GM19035 (cell line): Measurements from ENCODE around the gene SKI.

Experiments
- ATAC-seq: cut with Tn5 transposase; IDR thresholded peaks from one replicate; pipeline ENCODE4 v1.9.1; 2021; ENCODE audit not compliant: unreplicated experiment

Gene SKI

DNA sequence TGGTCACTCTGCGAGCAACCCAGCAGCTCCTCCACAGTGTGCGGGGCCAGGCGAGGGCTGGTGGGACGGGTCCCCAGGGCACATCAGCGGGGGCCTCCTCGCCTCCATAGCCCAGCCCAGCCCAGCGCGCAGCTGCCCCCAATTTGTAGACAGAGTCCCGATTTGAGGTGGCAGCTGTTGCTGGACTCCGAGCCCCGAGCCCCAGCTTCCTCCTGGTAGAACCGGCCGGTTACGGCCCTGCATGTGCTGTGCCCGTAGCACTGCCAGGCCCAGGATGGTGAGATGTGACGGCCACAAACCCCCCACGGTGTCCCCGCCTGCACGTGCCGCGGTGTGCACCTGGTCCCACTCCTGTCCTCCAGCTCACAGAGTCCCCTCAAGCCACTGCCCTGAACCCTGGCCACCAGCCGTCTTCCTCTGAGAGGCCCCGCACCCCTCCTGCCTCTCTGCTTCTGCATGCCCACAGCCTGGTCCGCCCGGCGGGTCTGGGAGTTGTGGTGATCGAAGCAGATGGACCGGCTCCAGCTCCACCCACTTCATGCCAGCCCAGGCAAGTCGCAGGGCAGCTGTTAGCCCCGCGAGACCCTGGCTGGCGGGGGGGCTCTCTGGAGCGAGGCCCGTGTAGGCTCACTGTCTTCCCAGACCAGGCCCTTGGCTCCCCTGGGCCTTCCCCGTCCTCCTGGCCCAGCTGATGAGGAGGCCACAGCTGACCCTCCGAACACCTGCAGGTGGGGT is 107.8 kb downstream of the SKI start:
- ATAC-seq, result no peak

DNA sequence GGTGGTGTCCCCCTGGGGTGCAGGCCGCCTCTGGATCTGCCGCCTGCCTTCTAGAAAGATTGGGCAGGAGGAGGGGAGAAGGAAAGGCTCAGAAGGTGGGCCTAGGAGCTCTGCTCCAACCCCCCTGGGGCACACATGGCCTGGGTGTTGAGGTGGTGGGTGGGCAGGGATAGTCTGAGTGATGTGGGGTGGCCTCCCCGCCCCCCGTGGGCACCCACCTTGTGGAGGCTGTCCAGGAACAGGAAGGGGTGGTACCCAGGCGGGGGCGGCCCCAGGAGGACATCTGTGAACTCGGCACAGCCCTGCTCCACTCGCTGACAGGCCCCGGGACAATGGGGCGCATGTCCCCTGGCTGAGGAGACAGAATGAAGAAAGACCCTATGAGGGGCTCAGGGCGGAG is 108.4 kb downstream of the SKI start:
- no peak for ATAC-seq

DNA sequence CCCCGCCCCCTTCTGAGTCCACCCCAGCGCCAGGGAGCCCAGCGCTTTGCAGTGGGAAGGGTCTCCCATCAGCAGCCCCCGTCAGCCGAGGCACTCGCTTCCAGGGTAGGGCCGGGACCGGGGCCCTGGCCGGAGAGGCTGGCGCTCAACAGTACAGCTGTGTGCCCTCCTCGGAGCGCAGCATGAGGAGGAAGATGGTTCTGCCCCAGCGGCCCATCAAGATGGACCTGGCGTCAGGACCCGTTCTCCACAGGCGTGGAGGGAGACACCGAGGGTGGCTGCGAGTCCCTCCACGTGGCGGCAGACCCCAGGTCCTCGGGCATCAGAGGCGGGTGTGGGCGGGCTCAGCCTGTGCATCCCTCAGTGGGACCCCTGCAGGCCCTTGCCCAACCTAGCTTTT is 109.0 kb downstream of the SKI start:
- ATAC-seq, result no peak

DNA sequence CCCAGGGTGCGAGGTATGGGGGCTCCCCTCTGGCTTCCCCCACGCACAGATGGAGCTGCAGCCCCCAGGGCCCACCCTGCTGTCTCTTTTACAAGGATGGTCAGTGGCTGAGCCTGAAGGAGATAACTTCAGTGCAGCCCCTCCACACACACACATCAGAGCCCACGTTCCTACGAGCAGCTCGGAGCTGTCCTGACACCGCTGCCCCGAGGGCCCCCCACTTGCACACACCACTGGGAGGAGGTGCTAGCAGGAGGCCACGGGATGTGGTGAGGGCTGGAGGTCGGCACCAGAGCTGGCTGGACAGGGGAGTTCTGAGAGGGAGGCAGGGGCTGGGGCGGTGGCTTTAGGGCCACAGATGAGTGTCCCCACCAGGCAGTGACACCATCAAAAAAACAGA is 109.4 kb downstream of the SKI start:
- no peak for ATAC-seq

DNA sequence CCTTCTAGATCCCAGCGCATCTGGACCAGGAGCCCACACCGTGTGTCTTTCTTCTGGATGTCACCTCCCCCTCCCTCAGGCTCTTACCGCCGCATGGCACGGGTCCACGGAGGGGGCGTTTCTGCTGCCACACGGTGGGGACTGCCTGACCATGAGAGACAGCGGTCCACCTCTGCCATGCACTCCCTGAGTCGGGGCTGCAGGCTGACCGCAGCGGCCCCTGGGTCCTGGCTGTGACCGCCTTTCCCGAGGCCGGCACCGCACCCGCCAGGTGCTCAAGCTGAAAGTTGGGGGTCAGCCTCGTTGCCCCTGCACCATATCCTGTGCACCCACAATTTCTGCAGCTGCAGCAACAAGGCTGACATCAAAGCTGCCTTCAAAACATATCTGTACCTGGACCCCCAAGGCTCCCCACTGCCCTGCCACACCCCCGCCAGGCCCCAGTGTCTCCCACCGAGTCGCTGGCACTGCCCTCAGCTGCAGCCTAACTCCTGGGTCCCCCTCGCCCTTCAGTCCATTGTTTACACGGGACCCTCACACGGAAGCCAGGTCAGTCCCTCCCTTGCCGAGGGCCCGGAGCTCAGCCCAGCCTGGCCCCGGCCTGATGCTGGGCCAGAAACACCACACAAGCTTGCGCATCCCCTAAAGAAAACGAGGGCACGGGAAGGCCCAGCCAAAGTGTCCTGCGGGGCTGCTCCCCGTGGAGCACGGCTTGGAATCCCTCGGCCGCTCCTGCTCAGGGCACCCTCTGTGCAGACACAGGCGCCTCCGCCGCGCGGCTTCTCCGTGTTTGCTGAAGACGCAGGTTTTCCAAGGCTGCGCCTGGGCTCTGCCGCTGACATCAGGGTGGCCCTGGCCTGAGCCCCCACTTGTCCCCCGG is 111.3 kb downstream of the SKI start:
- ATAC-seq, result no peak

DNA sequence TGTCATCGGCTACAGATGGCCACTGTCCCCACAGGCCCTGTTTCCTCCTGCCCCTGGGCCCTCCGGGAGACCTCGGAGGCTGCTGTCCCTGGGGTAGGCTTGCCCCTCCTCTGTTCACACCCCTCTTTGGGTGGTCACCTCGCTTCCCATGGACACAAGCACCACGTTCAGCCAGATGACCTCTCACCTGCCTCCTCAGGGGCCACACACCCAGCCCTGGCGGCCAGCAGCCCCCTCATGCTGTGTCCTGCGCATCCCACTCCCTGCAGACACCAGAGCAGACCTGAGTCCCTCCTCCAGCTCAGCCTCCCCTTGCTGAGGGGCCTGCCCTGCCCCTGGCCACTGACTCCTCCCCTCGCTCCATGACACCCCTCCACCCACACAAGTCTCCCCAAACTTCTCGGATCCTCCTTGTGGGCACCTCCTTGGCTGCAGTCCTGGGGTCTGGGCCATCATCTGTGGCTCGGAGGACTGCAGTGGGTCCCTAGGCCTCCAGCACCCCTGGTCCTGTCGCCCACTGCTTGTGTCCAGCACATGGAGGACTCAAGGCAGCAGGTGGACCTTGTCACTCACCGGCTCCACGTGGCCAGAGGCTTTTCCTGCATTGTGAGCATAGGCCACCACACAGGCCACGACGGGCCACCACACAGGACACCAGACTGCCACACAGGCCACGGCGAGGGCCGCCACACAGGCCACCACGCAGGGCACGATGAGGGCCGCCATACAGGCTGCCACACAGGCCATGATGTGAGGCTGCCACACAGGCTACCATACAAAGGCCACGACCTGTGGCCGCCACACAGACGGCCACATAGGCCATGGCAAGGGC is 112.2 kb downstream of the SKI start:
- ATAC-seq, result no peak

DNA sequence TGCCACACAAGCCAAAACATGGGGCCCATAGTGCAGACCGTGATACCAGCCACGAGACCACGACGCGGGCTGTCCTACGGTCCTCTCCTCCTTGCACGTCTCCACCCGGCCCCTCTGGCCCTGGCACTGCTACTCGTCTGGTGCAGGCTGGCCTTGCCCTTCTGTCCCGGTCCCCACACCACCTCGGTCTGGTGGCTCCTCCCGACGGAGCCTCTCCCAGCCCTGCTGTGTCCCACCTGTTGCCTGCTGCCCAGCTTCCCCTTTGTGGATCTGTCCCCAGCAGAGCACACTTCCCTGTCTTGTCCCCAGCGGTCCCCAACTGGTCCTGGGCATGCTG is 112.8 kb downstream of the SKI start:
- no peak for ATAC-seq

DNA sequence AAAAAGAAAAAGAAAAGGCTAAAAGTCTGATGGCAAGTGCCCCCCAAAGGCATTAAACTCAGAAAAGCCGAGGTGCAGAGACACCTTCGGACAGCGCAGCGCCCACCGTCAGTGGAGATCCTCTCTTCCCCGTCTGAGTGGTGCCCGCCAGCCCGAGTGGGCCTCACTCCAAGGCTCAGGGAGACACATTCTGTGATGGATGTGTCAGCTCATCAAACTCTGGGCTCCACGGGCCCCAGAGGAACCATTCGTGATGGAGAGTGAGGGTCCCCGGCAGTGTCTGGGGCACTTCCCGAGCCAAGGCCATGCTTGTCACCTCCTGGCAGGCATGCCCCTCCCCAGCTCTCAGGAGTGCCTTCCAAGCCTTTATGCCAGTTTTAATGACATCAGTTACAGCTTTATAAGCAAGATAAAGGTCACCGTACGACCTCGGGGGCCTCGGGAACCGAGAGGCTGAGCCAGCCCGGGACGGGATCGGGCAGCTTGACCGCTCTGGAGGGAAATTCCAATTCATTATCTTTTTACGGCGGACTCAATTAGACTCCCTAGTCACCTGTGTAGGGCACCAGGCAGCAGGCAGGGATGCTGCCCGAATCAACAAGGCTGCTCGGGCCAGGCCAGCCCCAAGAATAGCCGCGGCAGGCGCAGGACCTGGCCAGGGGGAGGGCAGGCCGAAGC is 113.7 kb downstream of the SKI start:
- no peak for ATAC-seq

DNA sequence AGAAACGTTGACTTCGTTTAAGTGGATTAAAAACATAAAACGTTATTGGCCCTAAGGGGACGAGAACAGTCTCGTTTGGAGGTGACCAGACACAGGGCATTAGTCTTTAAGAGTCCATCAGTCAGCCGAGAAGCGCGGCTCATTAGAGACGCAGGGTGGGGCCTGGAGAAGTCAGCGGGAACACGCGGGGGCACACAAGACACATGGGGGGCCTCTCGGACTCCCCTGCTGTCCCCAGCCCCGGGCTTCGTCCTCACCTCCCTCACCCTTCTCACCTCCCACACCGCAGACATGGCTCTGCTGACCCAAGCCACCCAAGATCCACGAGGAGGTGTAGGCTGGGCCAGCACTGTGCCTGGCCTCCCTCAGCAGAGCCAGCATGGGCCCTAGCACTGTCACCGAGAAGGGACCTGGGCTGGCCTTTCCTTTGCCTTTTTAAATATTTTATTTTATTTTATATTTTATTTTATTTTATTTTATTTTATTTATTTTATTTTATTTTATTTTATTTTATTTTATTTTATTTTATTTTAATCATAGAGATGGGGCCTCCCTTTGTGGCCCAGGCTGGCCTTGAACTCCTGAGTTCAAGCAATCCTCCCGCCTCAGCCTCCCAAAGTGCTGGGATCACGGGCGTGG is 114.4 kb downstream of the SKI start:
- ATAC-seq, result no peak

DNA sequence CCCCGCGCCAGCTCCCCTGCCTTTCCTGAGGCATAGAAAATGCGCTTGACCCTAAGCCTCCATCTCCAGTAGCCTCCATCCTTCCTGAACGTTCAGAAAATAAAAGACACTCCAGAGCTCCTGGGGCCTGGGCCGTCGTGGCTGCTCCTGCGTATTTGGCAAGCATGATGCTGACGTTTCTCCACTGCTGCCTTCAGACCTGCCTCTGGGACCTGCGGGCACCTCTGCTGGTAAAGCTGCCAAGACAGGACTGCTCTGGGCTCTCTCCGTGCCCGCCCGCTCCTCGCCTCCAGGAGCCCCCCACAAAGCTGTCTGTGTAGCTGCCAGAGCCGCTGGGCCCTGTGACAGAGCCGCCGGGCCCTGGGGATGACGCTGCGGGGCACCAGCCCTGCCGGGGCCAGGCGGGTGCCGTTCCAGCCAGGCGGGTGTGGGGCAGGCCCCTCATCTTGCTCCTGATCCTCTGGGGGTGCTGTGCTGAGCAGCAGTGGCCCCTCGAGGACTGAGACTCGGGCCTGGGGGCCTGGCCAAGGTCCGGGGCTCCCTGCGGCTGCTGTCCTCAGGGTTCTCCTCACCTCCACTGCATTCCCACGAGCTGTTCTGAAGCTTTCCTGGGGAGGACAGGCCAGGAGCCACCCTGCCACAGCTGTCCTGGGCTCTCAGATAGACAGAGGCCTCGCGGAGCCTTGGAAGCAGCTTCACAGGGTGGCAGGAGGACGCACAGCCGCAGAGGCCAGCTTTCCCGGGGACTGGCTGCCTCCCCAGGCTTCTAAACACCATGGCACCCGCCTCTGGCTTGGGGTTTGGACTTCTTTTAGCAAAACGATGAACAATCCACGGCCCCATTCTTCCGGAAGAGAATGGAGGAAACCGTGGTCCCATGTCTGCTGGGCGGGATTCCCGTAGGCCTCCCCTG is 115.2 kb downstream of the SKI start:
- no peak for ATAC-seq

DNA sequence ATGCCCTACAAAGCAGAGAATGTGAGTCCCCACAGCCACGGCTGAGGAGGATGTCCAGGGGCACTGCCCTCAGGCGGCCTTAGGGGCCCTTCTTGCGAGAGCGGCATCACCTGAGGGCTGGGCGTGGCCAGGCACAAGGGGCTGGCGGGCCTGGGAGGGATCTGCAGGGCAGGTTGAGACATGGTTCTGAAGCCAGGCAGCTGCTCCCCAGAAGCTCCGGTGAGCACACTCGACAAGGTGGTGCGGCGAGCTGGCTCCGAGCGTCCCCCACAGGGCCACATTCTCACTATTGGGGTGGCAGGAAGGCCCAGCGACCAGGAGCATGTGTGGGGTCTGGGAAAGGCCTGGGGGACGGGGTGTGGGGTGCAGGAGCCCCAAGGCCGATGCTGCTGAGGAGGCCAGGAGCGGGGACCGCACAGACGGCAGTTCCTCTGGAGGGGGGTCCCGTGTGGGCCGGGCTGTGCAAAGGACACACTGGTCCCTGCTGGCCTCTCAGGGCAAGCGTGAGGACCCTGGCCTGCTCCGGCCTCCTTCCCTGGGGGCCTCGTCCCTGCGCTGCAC is 116.1 kb downstream of the SKI start:
- no peak for ATAC-seq

DNA sequence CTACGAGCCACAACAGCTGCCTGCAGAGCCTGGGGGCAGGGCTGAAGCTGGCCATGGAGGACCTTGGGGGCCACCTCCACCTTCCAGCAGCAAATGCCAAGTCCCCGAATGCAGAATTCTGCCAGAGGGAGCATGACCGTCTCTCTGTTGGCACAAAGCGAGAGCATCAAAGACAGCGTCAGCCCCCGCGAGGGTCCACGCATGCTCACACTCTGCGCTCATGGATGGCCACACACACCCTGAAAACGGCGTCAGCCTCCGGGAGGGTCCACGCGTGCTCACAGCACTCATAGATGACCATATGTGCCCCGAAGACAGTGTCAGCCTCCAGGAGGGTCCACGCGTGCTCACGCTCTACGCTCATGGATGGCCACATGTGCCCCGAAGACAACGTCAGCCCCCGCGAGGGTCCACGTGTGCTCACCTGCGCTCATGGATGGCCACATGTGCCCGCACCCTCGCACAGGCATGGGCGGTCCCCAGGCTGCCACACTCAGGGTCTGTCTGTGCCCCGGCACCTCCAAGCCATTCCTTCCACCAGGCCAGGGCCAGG is 116.7 kb downstream of the SKI start:
- no peak for ATAC-seq

DNA sequence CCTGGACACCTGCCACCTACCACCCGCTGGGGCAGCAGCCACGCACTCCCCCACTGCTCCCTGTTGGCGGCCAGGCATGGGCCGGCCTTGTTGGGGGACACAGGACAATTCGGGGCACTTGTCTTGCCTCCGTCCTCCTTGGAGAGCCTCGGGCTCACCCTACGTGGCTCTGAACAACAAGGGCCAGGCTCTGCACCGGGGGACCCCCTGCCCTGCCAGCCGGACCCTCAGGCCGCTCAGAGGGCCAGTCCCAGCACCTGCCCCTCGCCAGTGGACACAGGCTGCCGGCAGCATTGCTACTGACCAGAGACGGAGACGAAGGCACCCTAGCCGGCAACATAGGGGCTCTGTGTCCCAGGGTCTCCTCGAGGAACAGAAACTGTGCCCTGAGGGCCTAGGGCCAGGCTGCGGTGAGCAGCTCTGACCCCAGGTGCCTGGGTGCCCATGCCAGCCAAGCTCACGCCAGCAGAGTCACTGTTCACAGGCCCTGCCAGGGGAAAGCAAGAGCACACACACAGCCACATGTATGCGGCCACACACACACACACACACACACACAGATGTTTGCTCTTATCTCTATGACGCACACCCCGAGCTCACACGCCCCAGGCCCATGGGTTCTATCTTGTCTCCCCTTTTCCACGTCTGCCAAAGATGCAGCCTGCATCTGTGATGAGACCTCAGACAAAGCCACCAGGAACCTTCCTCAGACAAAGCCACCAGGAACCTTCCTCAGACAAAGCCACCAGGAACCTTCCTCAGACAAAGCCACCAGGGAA is 117.4 kb downstream of the SKI start:
- ATAC-seq, result no peak

DNA sequence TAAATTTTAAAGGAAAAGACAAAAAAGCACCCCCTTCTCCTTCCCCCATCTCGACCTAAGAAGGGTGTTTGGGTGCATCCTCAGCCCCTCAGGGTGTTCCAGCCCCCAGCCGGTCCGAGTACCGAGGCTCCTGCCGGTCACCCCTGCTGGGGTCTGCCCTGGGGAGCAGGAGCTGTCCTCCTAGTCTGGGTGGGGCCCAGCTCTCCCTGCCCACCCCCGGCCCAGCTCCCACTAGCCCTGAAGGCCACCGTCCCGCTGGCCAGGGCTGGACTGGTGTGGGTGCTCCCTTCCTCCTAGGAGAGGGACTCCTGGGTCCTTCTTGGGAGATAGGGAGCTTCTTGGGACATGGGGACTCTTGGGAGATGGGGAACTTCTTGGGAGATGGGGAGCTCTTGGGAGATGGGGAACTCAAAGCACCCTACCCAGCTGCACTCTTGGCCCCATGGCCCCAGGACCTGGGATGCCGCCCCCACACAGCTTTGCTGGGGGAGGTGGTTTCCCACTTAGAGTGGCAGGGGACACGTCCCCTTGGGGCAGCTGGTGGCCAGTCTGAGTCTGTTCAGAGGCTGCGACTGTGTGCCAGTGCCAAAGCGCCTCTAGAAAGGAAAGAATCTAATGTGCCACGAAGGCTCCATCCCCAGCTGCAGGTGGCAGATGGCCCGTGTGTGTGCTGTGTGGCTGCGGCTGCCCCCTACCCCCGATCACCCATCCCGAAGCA is 118.7 kb downstream of the SKI start:
- ATAC-seq, result no peak

DNA sequence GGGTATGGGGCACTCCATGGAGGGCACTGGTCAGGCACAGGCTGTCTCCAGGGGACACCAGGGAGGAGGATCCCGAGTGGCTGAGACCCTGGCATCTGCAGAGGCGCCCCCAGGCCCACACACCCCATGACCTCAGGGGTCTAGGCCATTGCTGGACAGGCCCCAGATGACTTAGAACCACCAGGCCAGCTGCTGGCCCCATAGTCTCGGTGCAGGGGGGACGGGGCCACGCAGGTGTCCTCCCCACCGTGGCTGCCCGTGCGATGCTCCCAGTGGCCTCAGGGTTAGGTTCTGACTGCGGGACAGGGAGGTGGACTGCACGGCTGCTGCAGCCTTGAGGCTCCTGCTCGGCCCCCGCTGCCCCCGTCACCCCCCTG is 119.3 kb downstream of the SKI start:
- no peak for ATAC-seq

DNA sequence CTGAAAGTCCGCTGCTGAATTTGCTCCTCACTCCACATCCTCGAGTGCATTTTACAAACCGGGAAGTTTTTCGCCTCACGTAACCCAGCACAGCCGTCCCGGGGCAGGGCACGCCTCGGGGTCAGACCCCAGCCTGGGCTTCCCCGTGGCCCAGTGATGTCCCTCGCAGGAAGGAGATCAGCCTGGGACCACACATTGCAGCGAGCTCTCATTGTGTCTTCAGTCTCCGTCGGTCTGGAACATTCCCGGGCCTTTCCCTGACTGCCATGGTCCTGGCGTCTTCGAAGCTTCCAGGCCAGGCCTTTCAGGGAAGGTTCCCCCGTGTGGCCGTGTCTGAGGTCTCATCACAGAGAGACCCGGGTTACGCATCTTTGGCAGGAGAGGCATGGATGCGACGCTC is 119.8 kb downstream of the SKI start:
- ATAC-seq, result no peak
